ENCODE measurements around the gene CALR3. TPM values are rescaled to one million over a fixed set of nuclear protein-coding genes. Genes with fewer than 3 reads are reported as not detected.

Gene CALR3
- total and polyA plus RNA-seq, 2 of the 8 experiments (the other 6 are each of a cell fraction or from before 2014, with no cell fraction given) = 0.11 to 0.32 TPM

- Histone ChIP-seq H3K56ac (replicated peaks; ENCODE audit: insufficient read length, low read depth, low read length) (no peak overlapping the region), H3K4me1 (replicated peaks in 1 of 4; ENCODE audit: control insufficient read depth in 3 of 4, insufficient read depth in 4 of 4, low read length in 3 of 4) (peaks cover 0 to 6% (median 0%) of the 10 kb centered on the region in 4 experiments; a peak in 4 of 7 replicates), H2BK15ac (ENCODE audit: low read length) (no peak overlapping the region), H2BK20ac (ENCODE audit: low read length) (no peak overlapping the region), H2BK12ac (ENCODE audit: low read depth, low read length) (no peak overlapping the region), H2BK120ac (replicated peaks; ENCODE audit: low read depth, low read length) (no peak overlapping the region), H3K9me3 (ENCODE audit: insufficient read depth in 2 of 2, low read depth in 1 of 2, low read length in 1 of 2) (peaks cover 0 to 5% of the 10 kb centered on the region in 2 experiments; a peak in 1 of 4 replicates), H3K9ac (replicated peaks in 1 of 4; ENCODE audit: extremely low read depth in 1 of 4, low read depth in 3 of 4, low read length in 3 of 4) (peak overlapping the region in 2 of 4 experiments; percentile 75 to 78; a peak in 2 of 7 replicates), H3K14ac (ENCODE audit: insufficient read length) (no peak overlapping the region), H2AK5ac (ENCODE audit: low read depth, low read length) (no peak overlapping the region), H3K4me2 (ENCODE audit: insufficient read depth in 1 of 2, low read depth in 2 of 2, low read length in 2 of 2) (peak overlapping the region; percentile 86), H2BK5ac (ENCODE audit: low read depth, low read length) (no peak overlapping the region), H3K36me3 (ENCODE audit: control insufficient read depth in 2 of 4, insufficient read depth in 4 of 4, low read length in 3 of 4) (no peaks in the 10 kb centered on the region), H3K4ac (replicated peaks; ENCODE audit: insufficient read length, low read depth, low read length) (no peak overlapping the region), H3K79me1 (ENCODE audit: low read depth, low read length) (peaks cover 17% of the 10 kb centered on the region), H4K8ac (ENCODE audit: extremely low read depth, insufficient read depth, low read length) (no peak overlapping the region), H3K27ac (ENCODE audit: low read depth, low read length) (no peak overlapping the region), H4K20me1 (replicated peaks in 1 of 2; ENCODE audit: control insufficient read depth in 1 of 2, insufficient read depth in 2 of 2, low read length in 2 of 2) (peaks cover 6 to 17% of the 10 kb centered on the region in 2 experiments), H3K79me2 (ENCODE audit: control insufficient read depth in 1 of 2, insufficient read depth in 2 of 2, low read length in 2 of 2) (peaks cover 13 to 56% of the 10 kb centered on the region in 2 experiments), H3K18ac (ENCODE audit: extremely low read depth, low read length) (no peak overlapping the region), H3K27me3 (replicated peaks in 1 of 4; ENCODE audit: control insufficient read depth in 3 of 4, extremely low read depth in 1 of 4, insufficient read depth in 3 of 4, low read length in 3 of 4) (no peaks in the 10 kb centered on the region), H2AFZ (ENCODE audit: low read length) (no peak overlapping the region), H3K23me2 (ENCODE audit: low read depth, low read length) (peaks cover 8% of the 10 kb centered on the region; the same call in 1 of the 2 replicates), H4K91ac (replicated peaks; ENCODE audit: insufficient read length, low read length) (no peak overlapping the region), H3K23ac (ENCODE audit: insufficient read length) (no peak overlapping the region), H4K5ac (ENCODE audit: insufficient read length, low read depth, low read length) (no peak overlapping the region), H3K4me3 (ENCODE audit: extremely low read depth in 1 of 4, insufficient read depth in 2 of 4, low read depth in 3 of 4, low read length in 4 of 4) (peak overlapping the region; percentile 60 to 96 (median 94); a peak in 7 of 8 replicates)
- WGBS, 2 experiments (ENCODE audit: extremely low coverage in 1 of 2, insufficient coverage in 1 of 2, insufficient read length in 1 of 2, insufficient replicate concordance in 2 of 2, low coverage in 1 of 2, low lambda C conversion rate in 2 of 2, missing lambda C conversion rate in 1 of 2) = 64% methylated on average over 7 of the region's 7 CpGs; no CpG with 5 or more reads in 1 of the 2 experiments
- FAIRE-seq = no peak
- no peak for DNase-seq (ENCODE audit: low read depth in 1 of 2, low spot score in 2 of 2)
- CTCF ChIA-PET (ENCODE audit: partially characterized antibody) = interaction anchor here (0.6 to 2.9 kb wide), 5 partner anchors 11 to 32 kb away, joined by 3 to 8 read pairs (median 3); partner anchors contain the start of genes C19orf44 and CALR3
- POLR2A ChIA-PET (ENCODE audit: partially characterized antibody) = interaction anchor here (0.6 to 2.4 kb wide), 11 partner anchors 10 to 190 kb away, joined by 3 to 7 read pairs (median 4); partner anchors contain the start of gene TMEM38A
- TF ChIP-seq FOSL1 (IDR thresholded peaks at IDR 0.05; ENCODE audit: insufficient read depth, low read depth, low read length) (no peak), NANOG (IDR thresholded peaks at IDR 0.05; ENCODE audit: insufficient read depth, low read depth, low read length, poor library complexity, severe bottlenecking) (no peak), EZH2 (IDR thresholded peaks at IDR 0.05; ENCODE audit: low read depth, low read length, severe bottlenecking) (no peak), CTBP2 (IDR thresholded peaks at IDR 0.05; ENCODE audit: borderline replicate concordance, insufficient read depth, insufficient read length, low read length) (no peak), CBX5 (IDR thresholded peaks at IDR 0.05; ENCODE audit: low read depth, low read length) (no peak), RNF2 (IDR thresholded peaks at IDR 0.05; ENCODE audit: borderline replicate concordance, low read depth, low read length, missing control alignments, poor library complexity, severe bottlenecking) (no peak), ATF3 (IDR thresholded peaks at IDR 0.05; ENCODE audit: insufficient read depth, low read depth, low read length) (no peak), SIN3A (conservative IDR thresholded peaks at IDR 0.05 in 1 of 2, IDR thresholded peaks at IDR 0.05 in 1 of 2; ENCODE audit: low read depth in 1 of 2, low read length in 2 of 2) (no peak), SP2 (IDR thresholded peaks at IDR 0.05; ENCODE audit: low read length) (no peak)
Observed at GRCh38 chr19:16470541-16470910, 25.4 kb downstream of the CALR3 start.

Measured in H1 (cell line).